ENCODE data around the gene ARHGEF28. TPM values are rescaled to one million over a fixed set of nuclear protein-coding genes. Genes with fewer than 3 reads are reported as not detected.

The ARHGEF28 gene
- total RNA-seq, 6 experiments from 2014 or later = 3.0 to 14.9 (median 6.4) TPM

DNA sequence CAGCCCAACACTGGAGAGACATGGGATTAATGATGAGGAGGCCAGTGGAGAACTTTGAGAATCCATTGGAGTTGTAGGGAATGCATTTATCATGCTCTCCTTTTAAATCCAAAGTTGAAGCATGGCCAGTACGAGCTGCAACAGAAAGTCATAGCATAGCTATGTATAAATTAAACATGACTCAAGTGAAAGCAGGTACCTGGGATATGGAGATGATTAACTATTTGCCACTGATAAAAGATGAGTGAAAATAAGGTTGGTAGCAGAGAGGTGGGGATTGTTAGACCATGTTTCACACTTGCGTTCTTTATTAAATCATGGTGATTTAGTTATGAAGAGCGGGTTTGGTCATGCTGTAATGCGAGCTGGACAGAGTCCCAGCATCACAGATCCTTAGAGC is 189.6 kb downstream of the ARHGEF28 start:
- Histone ChIP-seq H3K4me3 (no peak overlapping the region), H3K27me3 (no peaks in the 10 kb centered on the region), H3K4me1 (no peaks in the 10 kb centered on the region), H3K36me3 (no peaks in the 10 kb centered on the region), H3K9me3 (no peaks in the 10 kb centered on the region), H3K27ac (no peak overlapping the region)
- TF ChIP-seq, protein P1, sequence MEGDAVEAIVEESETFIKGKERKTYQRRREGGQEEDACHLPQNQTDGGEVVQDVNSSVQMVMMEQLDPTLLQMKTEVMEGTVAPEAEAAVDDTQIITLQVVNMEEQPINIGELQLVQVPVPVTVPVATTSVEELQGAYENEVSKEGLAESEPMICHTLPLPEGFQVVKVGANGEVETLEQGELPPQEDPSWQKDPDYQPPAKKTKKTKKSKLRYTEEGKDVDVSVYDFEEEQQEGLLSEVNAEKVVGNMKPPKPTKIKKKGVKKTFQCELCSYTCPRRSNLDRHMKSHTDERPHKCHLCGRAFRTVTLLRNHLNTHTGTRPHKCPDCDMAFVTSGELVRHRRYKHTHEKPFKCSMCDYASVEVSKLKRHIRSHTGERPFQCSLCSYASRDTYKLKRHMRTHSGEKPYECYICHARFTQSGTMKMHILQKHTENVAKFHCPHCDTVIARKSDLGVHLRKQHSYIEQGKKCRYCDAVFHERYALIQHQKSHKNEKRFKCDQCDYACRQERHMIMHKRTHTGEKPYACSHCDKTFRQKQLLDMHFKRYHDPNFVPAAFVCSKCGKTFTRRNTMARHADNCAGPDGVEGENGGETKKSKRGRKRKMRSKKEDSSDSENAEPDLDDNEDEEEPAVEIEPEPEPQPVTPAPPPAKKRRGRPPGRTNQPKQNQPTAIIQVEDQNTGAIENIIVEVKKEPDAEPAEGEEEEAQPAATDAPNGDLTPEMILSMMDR (IDR thresholded peaks at IDR 0.05) = no peak
- no peak for TF ChIP-seq POLR2A (IDR thresholded peaks at IDR 0.05)
- intact Hi-C loops (cut with DNase I) = no loop called here
- WGBS (ENCODE audit: insufficient coverage, low coverage, low lambda C conversion rate, missing lambda C conversion rate) = 70% methylated on average over 1 of the region's 4 CpGs
- ATAC-seq = no peak
- no peak for DNase-seq

DNA sequence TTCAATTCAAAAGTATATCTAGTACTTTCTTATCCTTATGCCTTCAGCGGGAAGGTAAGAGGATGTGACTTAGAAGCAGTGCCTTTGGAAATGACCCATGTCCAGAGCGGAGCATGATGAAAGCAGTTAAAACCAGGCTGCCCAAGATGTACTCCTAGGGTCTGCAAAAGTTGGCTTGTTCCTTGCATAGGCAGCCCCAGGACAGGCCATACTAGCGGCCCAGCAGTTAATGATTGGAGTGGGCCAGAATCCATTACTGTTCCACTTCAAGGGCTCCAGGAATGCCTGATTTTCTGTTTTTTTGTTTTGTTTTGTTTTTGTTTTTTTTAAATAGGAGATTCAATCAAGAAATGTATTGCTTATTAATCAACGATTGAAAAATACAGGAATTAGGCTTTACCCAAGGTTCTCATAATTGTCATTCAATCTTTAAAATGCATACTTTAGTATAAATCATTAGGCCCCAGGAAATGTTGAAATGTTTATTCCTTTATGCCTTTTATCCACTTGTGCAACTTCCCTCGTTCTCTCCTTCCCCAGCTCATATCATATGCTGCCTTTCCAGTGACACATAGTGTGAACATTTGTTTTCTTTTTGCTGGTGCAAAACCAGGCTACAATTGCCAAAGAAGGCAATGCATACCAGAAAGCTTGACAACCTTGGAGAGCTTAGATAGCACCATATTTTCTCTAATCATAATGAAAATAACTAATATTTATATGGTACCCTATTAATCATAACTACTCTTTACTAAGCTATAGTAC is 190.8 kb downstream of the ARHGEF28 start:
- TF ChIP-seq, protein P1 (IDR thresholded peaks at IDR 0.05) = no peak
- TF ChIP-seq POLR2A (IDR thresholded peaks at IDR 0.05) = no peak
- intact Hi-C loops (cut with DNase I) = no loop called here
- Histone ChIP-seq H3K4me1 (no peaks in the 10 kb centered on the region), H3K9me3 (no peaks in the 10 kb centered on the region), H3K4me3 (no peak overlapping the region), H3K36me3 (no peaks in the 10 kb centered on the region), H3K27me3 (no peaks in the 10 kb centered on the region), H3K27ac (no peak overlapping the region)
- DNase-seq (no peak), ATAC-seq (no peak)
- WGBS (ENCODE audit: insufficient coverage, low coverage, low lambda C conversion rate, missing lambda C conversion rate) = 92% methylated on average over 5 of the region's 5 CpGs

DNA sequence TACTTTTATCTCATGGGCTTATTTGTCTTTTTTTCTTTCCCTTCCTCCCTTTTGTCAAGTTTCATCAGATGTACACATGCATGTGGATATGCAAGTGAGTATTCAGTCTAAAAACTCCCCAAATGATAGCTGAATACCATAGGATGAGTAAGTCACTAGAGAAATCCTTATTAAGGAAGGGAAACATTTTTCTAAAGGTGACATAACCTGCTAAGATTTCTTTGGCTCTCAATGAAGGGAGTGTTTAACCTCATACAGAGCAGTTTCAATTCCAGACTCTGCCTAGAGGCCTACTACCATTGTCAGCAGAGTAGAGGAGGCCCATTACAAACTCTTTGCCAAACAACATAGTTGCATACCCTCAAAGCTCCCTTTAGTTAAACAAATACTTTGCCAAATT is 192.4 kb downstream of the ARHGEF28 start:
- Histone ChIP-seq H3K4me1 (peaks cover 0 to 6% (median 0%) of the 10 kb centered on the region in 4 donors), H3K9me3 (no peaks in the 10 kb centered on the region), H3K27me3 (no peaks in the 10 kb centered on the region), H3K27ac (no peak overlapping the region), H3K36me3 (no peaks in the 10 kb centered on the region), H3K4me3 (no peak overlapping the region)
- no peak for TF ChIP-seq POLR2A (IDR thresholded peaks at IDR 0.05)
- TF ChIP-seq, protein P1 (IDR thresholded peaks at IDR 0.05) = no peak
- intact Hi-C loops (cut with DNase I) = no loop called here
- ATAC-seq (no peak), DNase-seq (no peak)

DNA sequence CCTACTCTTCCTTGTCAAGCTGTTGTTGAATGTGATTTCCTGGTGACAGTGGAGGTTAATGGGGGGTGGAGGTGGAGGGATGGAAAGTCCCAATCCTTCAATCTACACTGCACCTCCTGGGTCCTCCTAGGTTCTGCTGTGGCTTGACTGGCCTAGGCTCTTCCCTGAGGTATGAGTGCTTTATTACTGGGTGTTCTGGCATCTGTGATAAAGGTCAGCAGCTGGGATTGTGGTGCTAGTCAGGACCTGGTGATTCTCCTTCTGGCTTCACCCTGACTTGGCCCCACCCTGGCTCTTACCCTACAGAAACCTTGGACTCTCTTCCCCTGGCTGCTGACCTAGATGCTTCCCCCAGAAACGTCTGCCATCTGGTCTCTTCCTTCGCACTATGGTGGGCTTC is 194.3 kb downstream of the ARHGEF28 start:
- Histone ChIP-seq H3K4me3 (no peak overlapping the region), H3K27ac (no peak overlapping the region), H3K27me3 (no peaks in the 10 kb centered on the region), H3K9me3 (no peaks in the 10 kb centered on the region), H3K4me1 (peaks cover 0 to 10% (median 0%) of the 10 kb centered on the region in 4 donors), H3K36me3 (no peaks in the 10 kb centered on the region)
- intact Hi-C loops (cut with DNase I) = no loop called here
- TF ChIP-seq POLR2A (IDR thresholded peaks at IDR 0.05) = no peak
- TF ChIP-seq, protein P1 (IDR thresholded peaks at IDR 0.05) = no peak
- ATAC-seq = no peak
- 80% methylated on average over 1 of the region's 2 CpGs for WGBS (ENCODE audit: insufficient coverage, low coverage, low lambda C conversion rate, missing lambda C conversion rate)
- no peak for DNase-seq

All from right lobe of liver (tissue), 6 donors.